ENCODE measurements around the gene SNAP91. TPM values are rescaled to one million over a fixed set of nuclear protein-coding genes. Genes with fewer than 3 reads are reported as not detected.

The SNAP91 gene
- total and polyA plus RNA-seq, 9 of the 15 experiments (the other 6 are each of a cell fraction or from before 2014, with no cell fraction given): not detected

DNA sequence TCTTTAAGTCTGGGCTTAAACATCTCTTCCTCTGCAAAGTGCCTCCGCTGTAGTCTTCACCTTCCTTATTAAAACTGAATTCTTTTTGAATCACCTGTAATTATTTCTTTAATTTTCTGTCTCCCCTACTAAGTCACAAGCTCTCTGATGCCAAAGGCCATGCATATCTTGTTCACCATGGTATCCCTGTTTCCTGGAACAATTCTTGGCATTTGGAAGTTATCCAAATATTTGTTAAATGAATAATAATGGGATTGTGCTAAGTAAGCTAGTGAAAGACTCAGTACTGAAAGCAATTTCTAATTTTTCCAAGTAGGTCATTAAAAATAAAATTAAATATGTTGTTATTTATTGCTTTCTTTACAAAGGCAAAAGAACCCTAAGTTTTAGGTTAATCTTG, 12.2 kb downstream of the SNAP91 start:
- no peaks in the 10 kb centered on the region for H4K20me1 ChIP-seq (replicated peaks; ENCODE audit: control insufficient read depth, insufficient read depth, low read length)
- H3K4me1 ChIP-seq (replicated peaks in 1 of 2; ENCODE audit: control insufficient read depth in 2 of 2, insufficient read depth in 2 of 2, low read length in 2 of 2): no peaks in the 10 kb centered on the region
- H3K27me3 ChIP-seq (ENCODE audit: control insufficient read depth in 2 of 2, insufficient read depth in 2 of 2, low read length in 2 of 2): no peaks in the 10 kb centered on the region
- BruUV-seq (replicated peaks): no TSS peak
- H3K9me1 ChIP-seq (ENCODE audit: control insufficient read depth, insufficient read depth, low read length): no peaks in the 10 kb centered on the region
- FAIRE-seq: no peak
- no peak for TF ChIP-seq ETV6 (IDR thresholded peaks at IDR 0.05; ENCODE audit: borderline replicate concordance in 1 of 2, low read depth in 2 of 2, low read length in 1 of 2)
- TF ChIP-seq ETV6 (CRISPR knock-in tag; IDR thresholded peaks at IDR 0.05; ENCODE audit: borderline replicate concordance): no peak
- ChIA-PET POLR2A (no interaction called here), CTCF (ENCODE audit: low intra/inter-chr PET ratio) (no interaction called here)
- no peak overlapping the region for H3K27ac ChIP-seq (ENCODE audit: extremely low read depth, low read depth, low read length)
- WGBS (ENCODE audit: insufficient coverage, low coverage, missing lambda C conversion rate): 0% methylated on average over 1 of the region's 1 CpG
- no peaks in the 10 kb centered on the region for H3K79me2 ChIP-seq (ENCODE audit: control insufficient read depth, insufficient read depth, low read length)
- no peak overlapping the region for H3K4me2 ChIP-seq (ENCODE audit: insufficient read depth, low read length)
- intact Hi-C loops (cut with micrococcal nuclease) (no loop called here), in situ Hi-C loops (cut with MboI) (no loop called here)
- H3K4me3 ChIP-seq: no peak overlapping the region
- no peak for DNase-seq (ENCODE audit: extremely low read depth in 1 of 4, low spot score in 3 of 4)
- no peak for ATAC-seq
- no peak overlapping the region for H2AFZ ChIP-seq (ENCODE audit: low read depth, low read length)
- no peaks in the 10 kb centered on the region for H3K9me3 ChIP-seq (replicated peaks; ENCODE audit: control insufficient read depth, insufficient read depth, low read depth, low read length)
- no peaks in the 10 kb centered on the region for H3K36me3 ChIP-seq (ENCODE audit: control insufficient read depth, insufficient read depth, low read length)
- no peak overlapping the region for H3K9ac ChIP-seq (ENCODE audit: insufficient read depth in 1 of 2, low read depth in 2 of 2, low read length in 2 of 2)

DNA sequence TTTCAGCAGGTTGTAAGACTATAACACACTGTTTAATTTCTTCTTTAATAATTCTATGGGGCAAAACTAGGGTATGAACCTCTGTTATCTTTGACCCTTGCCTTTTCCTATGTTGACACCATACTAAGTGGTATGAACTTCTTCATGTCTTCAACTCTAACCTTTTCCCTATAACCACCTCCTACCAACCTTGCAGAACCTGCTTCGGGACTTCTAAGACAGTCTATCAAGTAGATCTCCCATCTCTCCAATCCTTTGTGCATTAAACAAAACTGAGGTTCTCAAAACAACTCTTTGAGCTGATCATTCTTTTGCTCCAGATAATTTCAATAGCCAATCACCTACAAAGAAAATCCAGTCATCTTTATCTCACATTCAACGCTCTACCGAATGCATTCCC, 23.4 kb downstream of the SNAP91 start:
- BruUV-seq (replicated peaks): no TSS peak
- FAIRE-seq: no peak
- no peak overlapping the region for H3K27ac ChIP-seq (ENCODE audit: extremely low read depth, low read depth, low read length)
- CTCF ChIA-PET (ENCODE audit: low intra/inter-chr PET ratio): no interaction called here
- no peaks in the 10 kb centered on the region for H3K4me1 ChIP-seq (replicated peaks in 1 of 2; ENCODE audit: control insufficient read depth in 2 of 2, insufficient read depth in 2 of 2, low read length in 2 of 2)
- H2AFZ ChIP-seq (ENCODE audit: low read depth, low read length): no peak overlapping the region
- no peak for DNase-seq (ENCODE audit: extremely low read depth in 1 of 4, low spot score in 3 of 4)
- in situ Hi-C loops (cut with MboI): no loop called here
- H3K4me3 ChIP-seq: no peak overlapping the region
- intact Hi-C loops (cut with micrococcal nuclease): no loop called here
- 0% methylated on average over 3 of the region's 3 CpGs for WGBS (ENCODE audit: insufficient coverage, low coverage, missing lambda C conversion rate)
- no peaks in the 10 kb centered on the region for H3K27me3 ChIP-seq (ENCODE audit: control insufficient read depth in 2 of 2, insufficient read depth in 2 of 2, low read length in 2 of 2)
- no peak overlapping the region for H3K4me2 ChIP-seq (ENCODE audit: insufficient read depth, low read length)
- no peak overlapping the region for H3K9ac ChIP-seq (ENCODE audit: insufficient read depth in 1 of 2, low read depth in 2 of 2, low read length in 2 of 2)
- no peaks in the 10 kb centered on the region for H3K9me1 ChIP-seq (ENCODE audit: control insufficient read depth, insufficient read depth, low read length)
- H3K79me2 ChIP-seq (ENCODE audit: control insufficient read depth, insufficient read depth, low read length): no peaks in the 10 kb centered on the region
- POLR2A ChIA-PET: no interaction called here
- no peak for ATAC-seq
- no peaks in the 10 kb centered on the region for H4K20me1 ChIP-seq (replicated peaks; ENCODE audit: control insufficient read depth, insufficient read depth, low read length)
- no peaks in the 10 kb centered on the region for H3K9me3 ChIP-seq (replicated peaks; ENCODE audit: control insufficient read depth, insufficient read depth, low read depth, low read length)
- no peaks in the 10 kb centered on the region for H3K36me3 ChIP-seq (ENCODE audit: control insufficient read depth, insufficient read depth, low read length)
- TF ChIP-seq, protein P1, sequence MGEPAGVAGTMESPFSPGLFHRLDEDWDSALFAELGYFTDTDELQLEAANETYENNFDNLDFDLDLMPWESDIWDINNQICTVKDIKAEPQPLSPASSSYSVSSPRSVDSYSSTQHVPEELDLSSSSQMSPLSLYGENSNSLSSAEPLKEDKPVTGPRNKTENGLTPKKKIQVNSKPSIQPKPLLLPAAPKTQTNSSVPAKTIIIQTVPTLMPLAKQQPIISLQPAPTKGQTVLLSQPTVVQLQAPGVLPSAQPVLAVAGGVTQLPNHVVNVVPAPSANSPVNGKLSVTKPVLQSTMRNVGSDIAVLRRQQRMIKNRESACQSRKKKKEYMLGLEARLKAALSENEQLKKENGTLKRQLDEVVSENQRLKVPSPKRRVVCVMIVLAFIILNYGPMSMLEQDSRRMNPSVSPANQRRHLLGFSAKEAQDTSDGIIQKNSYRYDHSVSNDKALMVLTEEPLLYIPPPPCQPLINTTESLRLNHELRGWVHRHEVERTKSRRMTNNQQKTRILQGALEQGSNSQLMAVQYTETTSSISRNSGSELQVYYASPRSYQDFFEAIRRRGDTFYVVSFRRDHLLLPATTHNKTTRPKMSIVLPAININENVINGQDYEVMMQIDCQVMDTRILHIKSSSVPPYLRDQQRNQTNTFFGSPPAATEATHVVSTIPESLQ (CRISPR knock-in tag; IDR thresholded peaks at IDR 0.05): no peak
- TF ChIP-seq EP400 (IDR thresholded peaks at IDR 0.05) (no peak), MCM5 (IDR thresholded peaks at IDR 0.05; ENCODE audit: low read depth) (no peak), RERE (CRISPR knock-in tag; IDR thresholded peaks at IDR 0.05; ENCODE audit: borderline replicate concordance) (no peak), TAF7 (tag; IDR thresholded peaks at IDR 0.05) (no peak), MTF1 (CRISPR knock-in tag; IDR thresholded peaks at IDR 0.05; ENCODE audit: borderline replicate concordance) (no peak), BCL6 (CRISPR knock-in tag; IDR thresholded peaks at IDR 0.05) (no peak), HLTF (IDR thresholded peaks at IDR 0.05) (no peak), ZNF146 (CRISPR knock-in tag; IDR thresholded peaks at IDR 0.05; ENCODE audit: unreplicated experiment) (no peak)

Data from K562 (cell line).